ENCODE results near the gene DRC3.

Gene DRC3

GRCh38 chr17:17970699-17971430 lies 1.8 kb upstream of the DRC3 start:
- DNase-seq: no peak

- no peak for DNase-seq
These were observed 1.1 kb upstream of the DRC3 start for GRCh38 chr17:17971431-17972125.

GRCh38 chr17:17972952-17973254 lies 241 bp downstream of the DRC3 start:
- no peak for DNase-seq

DNA sequence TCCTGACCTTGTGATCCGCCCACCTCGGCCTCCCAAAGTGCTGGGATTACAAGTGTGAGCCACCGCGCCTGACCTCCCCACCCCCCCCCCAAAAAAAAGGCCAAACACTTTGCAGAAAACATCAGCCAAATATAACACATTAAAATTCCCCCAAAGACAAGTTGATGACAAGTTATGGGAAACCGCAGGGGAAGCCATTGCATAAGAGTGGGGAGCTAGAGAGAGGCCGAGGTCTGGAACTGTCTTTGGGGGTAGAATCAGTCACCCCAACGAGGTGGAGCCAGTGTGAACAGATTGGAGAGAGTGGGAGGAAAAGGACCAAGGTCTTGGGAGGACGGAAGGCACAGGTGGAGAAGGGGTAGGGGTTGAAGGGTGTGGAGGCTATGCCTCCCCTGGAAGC lies 2.8 kb downstream of the DRC3 start:
- DNase-seq: no peak

DNA sequence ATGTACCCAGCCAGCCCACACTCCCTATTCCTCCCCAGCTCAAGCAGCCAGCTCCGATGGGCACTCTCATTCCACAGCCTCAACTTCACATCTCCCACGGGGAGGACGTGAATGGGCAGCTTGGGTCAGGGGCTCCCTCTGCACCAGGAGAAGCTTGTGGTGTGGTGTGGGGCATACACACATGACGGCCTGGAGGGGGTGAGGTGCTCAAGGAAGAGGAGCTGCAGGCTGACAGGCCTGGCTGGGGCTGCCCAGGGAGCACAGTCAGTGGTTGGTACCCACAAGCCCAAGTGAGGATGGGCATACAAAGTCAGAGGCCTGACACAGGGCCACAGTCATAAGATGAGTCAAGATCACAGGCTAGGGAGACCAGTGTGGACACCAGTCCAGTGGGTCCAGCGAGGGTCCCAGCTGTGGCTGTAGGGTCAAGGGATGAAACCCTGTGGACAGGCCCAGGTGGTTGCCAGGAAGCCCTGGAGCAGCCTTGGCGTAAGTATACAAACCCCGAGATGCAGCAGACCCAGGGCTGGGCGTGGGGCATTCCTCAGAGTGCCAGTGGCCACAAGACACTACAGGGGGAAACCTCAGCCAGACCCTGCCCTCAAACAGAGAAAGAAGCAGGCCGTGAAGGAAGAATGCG lies 4.4 kb downstream of the DRC3 start:
- DNase-seq: no peak

- no peak for DNase-seq
These were observed 6.1 kb downstream of the DRC3 start for GRCh38 chr17:17978481-17979424.

- DNase-seq: no peak
These were observed 7.1 kb downstream of the DRC3 start for GRCh38 chr17:17979778-17980177.

DNA sequence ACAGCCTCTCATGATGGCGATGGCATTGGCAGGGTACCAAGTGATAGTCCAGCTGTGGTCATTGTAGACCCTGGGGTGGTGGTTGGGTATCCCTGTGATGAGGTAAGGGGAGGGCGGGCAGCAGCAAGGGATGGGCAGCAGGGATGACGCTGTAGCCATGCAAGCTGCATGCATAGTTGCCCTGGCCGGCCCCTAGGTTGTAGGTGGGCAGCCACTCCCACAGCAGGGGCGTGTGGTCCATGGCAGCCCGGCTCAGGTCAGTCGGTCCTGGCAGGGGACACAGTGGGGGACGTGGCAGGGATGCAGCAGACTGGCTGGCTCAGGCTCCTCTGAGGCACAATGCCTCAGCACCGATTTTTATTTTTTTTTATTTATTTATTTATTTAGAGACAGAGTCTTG lies 8.7 kb downstream of the DRC3 start:
- DNase-seq: no peak

DNA sequence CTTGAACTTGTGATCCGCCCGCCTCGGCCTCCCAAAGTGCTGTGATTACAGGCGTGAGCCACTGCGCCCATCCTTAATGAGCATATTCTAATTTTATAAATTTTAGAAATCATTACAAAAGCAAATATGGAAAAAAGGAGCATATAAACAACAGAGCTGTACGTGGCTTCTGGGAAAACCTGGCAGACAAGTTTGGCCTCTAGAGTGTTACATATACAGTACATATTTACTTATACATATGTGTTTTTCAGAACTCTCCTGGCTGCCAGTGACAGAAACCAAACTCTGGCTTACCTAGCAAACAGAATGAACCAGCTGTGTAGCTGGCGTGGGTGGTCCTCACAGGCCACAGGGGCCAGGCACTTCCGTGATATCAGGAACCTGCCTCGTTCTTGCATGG lies 10.1 kb downstream of the DRC3 start:
- DNase-seq: no peak

GRCh38 chr17:17983376-17983775 lies 10.7 kb downstream of the DRC3 start:
- DNase-seq: no peak

GRCh38 chr17:17983776-17984175 lies 11.1 kb downstream of the DRC3 start:
- no peak for DNase-seq

- DNase-seq: no peak
These were observed 12.5 kb downstream of the DRC3 start for GRCh38 chr17:17985153-17985552.

GRCh38 chr17:17985555-17985954 lies 12.9 kb downstream of the DRC3 start:
- DNase-seq: no peak

GRCh38 chr17:17987187-17987896 lies 14.7 kb downstream of the DRC3 start:
- no peak for DNase-seq

GRCh38 chr17:17987901-17988300 lies 15.2 kb downstream of the DRC3 start:
- DNase-seq: no peak

GRCh38 chr17:17988427-17988945 lies 15.8 kb downstream of the DRC3 start:
- no peak for DNase-seq

DNA sequence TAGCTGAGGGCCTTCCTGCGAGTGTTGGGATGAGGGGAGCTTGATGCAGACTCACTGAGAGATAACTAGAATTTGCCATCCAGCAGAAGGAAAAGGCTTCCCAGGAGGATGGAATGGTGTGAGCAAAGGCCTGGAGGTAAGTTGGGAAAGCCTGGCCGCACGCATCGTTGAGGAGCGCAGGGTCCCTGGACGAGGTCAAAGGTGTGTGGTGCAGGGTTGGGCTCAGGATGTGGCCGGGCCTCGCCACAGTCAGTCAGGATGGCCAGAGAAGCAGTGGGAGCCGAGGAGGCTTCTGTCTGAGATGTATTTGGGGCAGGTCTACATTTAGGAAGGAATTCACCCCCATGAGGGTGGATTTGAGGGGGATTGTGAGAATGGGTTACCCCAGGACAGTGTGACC lies 16.4 kb downstream of the DRC3 start:
- DNase-seq: no peak

GRCh38 chr17:17989618-17990017 lies 17.0 kb downstream of the DRC3 start:
- no peak for DNase-seq

DNA sequence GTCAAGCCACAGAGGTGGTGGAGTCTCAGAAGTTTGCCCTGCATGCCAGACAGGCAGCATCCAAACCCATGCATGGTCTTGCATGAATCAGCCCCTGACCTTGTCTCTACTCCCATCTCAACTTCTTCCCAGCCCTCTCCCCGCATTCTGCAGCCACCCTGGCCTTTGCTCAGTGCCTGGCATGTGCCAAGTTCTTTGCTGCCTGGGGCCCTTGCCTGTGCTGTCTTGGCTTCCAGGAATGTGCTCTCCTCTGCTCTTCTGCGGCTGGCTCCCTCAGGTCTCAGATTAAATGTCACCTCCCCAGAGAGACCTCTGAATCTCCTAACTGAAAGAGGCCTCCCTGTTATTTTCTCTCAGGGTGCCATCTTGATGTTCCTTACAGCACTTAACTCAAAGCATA lies 17.6 kb downstream of the DRC3 start:
- DNase-seq: no peak

- DNase-seq: no peak
These were observed 20.7 kb downstream of the DRC3 start for GRCh38 chr17:17993366-17993765.

DNA sequence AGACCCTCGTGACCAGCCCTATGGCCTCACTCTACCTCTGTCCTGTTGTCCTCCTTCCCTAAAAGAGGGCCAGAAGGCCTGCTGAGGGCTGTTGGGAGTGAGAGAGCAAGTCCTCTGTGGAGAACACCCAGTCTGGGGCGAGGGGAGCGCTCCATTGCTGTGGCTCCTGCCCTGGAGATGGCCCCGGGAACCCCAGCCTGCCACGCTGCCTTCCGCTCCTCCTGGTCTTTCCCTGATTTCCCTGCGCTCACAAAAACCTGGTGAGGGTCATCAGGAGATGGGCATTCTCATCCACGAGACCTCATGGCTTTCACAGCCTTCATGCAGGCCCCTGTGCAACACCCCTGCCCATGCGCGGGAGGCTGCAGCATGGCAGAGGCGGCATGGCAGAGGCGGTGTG lies 21.2 kb downstream of the DRC3 start:
- no peak for DNase-seq

All from activated CD4-positive, CD25-positive, alpha-beta regulatory T cell treated with anti-CD3 and anti-CD28 coated beads, Interleukin-2, amount 50 U/mL, for 72 hours (primary cell).